K562 (cell line): ENCODE data around the gene WAS. TPM values are rescaled to one million over a fixed set of nuclear protein-coding genes. Genes with fewer than 3 reads are reported as not detected.

ENCODE experiments used
- ATAC-seq: fragments of 200-7000 bp; cut with Tn5 transposase; 3 replicates; pipeline ENCODE4 v1.9.1; 2020; ENCODE audit warnings: moderate library complexity
- BruUV-seq: library from RNA; stranded (reverse); fragments of 400-500 nt; replicated peaks from 2 replicates; lab custom pipeline; 2021; lab: Mats Ljungman, UMichigan
- CTCF ChIA-PET: fragments of 300-600 bp; formaldehyde crosslinking; extraction: SDS; loops from one replicate; lab custom pipeline; 2021; ENCODE audit warnings: low intra/inter-chr PET ratio; lab: Yijun Ruan, JAX
- POLR2A ChIA-PET: fragments of 300-600, 350-650 bp; sonication (Branson Sonifier 250); formaldehyde crosslinking; extraction: SDS; loops from one replicate; lab custom pipeline; 2021; ENCODE audit warnings: antibody characterized with exemption, inconsistent platforms; lab: Yijun Ruan, JAX
- DNase-seq, 4 experiments: peaks; one replicate each; pipeline versions ENCODE4 v3.0.0 to v3.0.0-alpha.2; 2011 to 2018; ENCODE audit warnings: low spot score in 3 of 4, mixed read lengths in 3 of 4; ENCODE audit errors: extremely low read depth in 1 of 4
- FAIRE-seq: peaks from 2 replicates; lab custom pipeline; 2011; peaks lifted over from hg19 to GRCh38; lab: Jason Lieb, UNC
- H2AFZ ChIP-seq: 2 replicates; pipeline ENCODE4 v1.6.0; 2011; ENCODE audit warnings: low read depth, low read length, control low read depth, inconsistent platforms
- H3K27ac ChIP-seq: fragments of 200-600 bp; 3 replicates; pipeline ENCODE4 v1.8.0; 2011; ENCODE audit warnings: low read depth, mild to moderate bottlenecking, control low read depth, inconsistent platforms, low read length, moderate library complexity, mixed read lengths; ENCODE audit errors: extremely low read depth
- H3K27me3 ChIP-seq, 2 experiments: fragments of 300-600 bp in 1 of 2; 2 replicates in 1 of 2; 3 replicates in 1 of 2; pipeline versions ENCODE4 v1.6.0 to v1.8.0; 2011; ENCODE audit warnings: inconsistent platforms in 2 of 2, low read length in 2 of 2, mild to moderate bottlenecking in 1 of 2, mixed read lengths in 1 of 2, moderate library complexity in 1 of 2; ENCODE audit not compliant: control insufficient read depth in 2 of 2, insufficient read depth in 2 of 2
- H3K36me3 ChIP-seq: fragments of 300-600 bp; 3 replicates; pipeline ENCODE4 v1.8.0; 2011; ENCODE audit warnings: mild to moderate bottlenecking, low read length, inconsistent platforms; ENCODE audit not compliant: control insufficient read depth, insufficient read depth
- H3K4me1 ChIP-seq, 2 experiments: fragments of 200-600 bp in 1 of 2; replicated peaks in 1 of 2; 2 replicates in 1 of 2; 3 replicates in 1 of 2; pipeline versions ENCODE4 v1.5.1 to v1.8.0; 2011; ENCODE audit warnings: inconsistent platforms in 2 of 2, low read length in 2 of 2, mild to moderate bottlenecking in 1 of 2, mixed read lengths in 1 of 2, moderate library complexity in 1 of 2; ENCODE audit not compliant: control insufficient read depth in 2 of 2, insufficient read depth in 2 of 2
- H3K4me2 ChIP-seq: 2 replicates; pipeline ENCODE4 v1.6.1; 2011; ENCODE audit warnings: low read length, control low read depth, inconsistent platforms, mixed read lengths; ENCODE audit not compliant: insufficient read depth
- H3K4me3 ChIP-seq: fragments of 200-600 bp; sonication (generic), shearing (Covaris generic); 2 replicates; pipeline ENCODE4 v1.5.1; 2016; ENCODE audit warnings: control low read depth, inconsistent platforms
- H3K79me2 ChIP-seq: fragments of 200-600 bp; 3 replicates; pipeline ENCODE4 v1.8.0; 2011; ENCODE audit warnings: low read length, inconsistent platforms; ENCODE audit not compliant: control insufficient read depth, insufficient read depth
- H3K9ac ChIP-seq, 2 experiments: 2 replicates each; pipeline versions ENCODE4 v1.6.0 to v1.6.1; 2011; ENCODE audit warnings: low read depth in 2 of 2, low read length in 2 of 2, control low read depth in 1 of 2, inconsistent platforms in 1 of 2, mild to moderate bottlenecking in 1 of 2, mixed read lengths in 1 of 2; ENCODE audit not compliant: insufficient read depth in 1 of 2
- H3K9me1 ChIP-seq: one replicate; pipeline ENCODE4 v1.6.0; 2011; ENCODE audit warnings: inconsistent platforms, mild to moderate bottlenecking, low read length, moderate library complexity; ENCODE audit not compliant: control insufficient read depth, insufficient read depth
- H3K9me3 ChIP-seq: replicated peaks from 2 replicates; pipeline ENCODE4 v1.5.1; 2011; ENCODE audit warnings: low read depth, low read length, inconsistent platforms; ENCODE audit not compliant: control insufficient read depth, insufficient read depth
- H4K20me1 ChIP-seq: replicated peaks from 2 replicates; pipeline ENCODE4 v1.6.1; 2011; ENCODE audit warnings: low read length, inconsistent platforms, mixed read lengths; ENCODE audit not compliant: control insufficient read depth, insufficient read depth
- CBX2 ChIP-seq: fragments of 200-600 bp; sonication (generic); IDR thresholded peaks from one replicate; pipeline ENCODE4 v1.6.1; 2012; ENCODE audit warnings: mild to moderate bottlenecking, low read length, inconsistent platforms; ENCODE audit not compliant: insufficient read depth, poor library complexity, severe bottlenecking
- DNMT1 ChIP-seq: fragments of 450-650 bp; IDR thresholded peaks from 2 replicates; pipeline ENCODE4 v1.6.1; 2016; ENCODE audit warnings: antibody characterized with exemption, mild to moderate bottlenecking
- ETV5 ChIP-seq: sonication (generic); formaldehyde crosslinking; IDR thresholded peaks from 2 replicates; pipeline ENCODE4 v1.4.0; 2020; ENCODE audit warnings: low read depth, mild to moderate bottlenecking, missing genetic modification reagents
- FOXP4 ChIP-seq: sonication (generic); formaldehyde crosslinking; IDR thresholded peaks from 2 replicates; pipeline ENCODE4 v1.8.0; 2022; ENCODE audit warnings: mild to moderate bottlenecking, missing genetic modification reagents, borderline replicate concordance
- KDM1A ChIP-seq, 2 experiments: fragments of 450-650 bp; IDR thresholded peaks; 2 replicates each; pipeline ENCODE4 v1.6.1; 2016; ENCODE audit warnings: mild to moderate bottlenecking in 2 of 2
- POLR3G ChIP-seq: IDR thresholded peaks from 2 replicates; pipeline ENCODE4 v1.6.1; 2011; ENCODE audit not compliant: insufficient read length, insufficient replicate concordance; ENCODE audit errors: extremely low read depth
- PRDM10 ChIP-seq: fragments of 450-650 bp; IDR thresholded peaks from 2 replicates; pipeline ENCODE4 v1.6.1; 2018; ENCODE audit not compliant: partially characterized antibody
- SNIP1 ChIP-seq: fragments of 450-650 bp; IDR thresholded peaks from 2 replicates; pipeline ENCODE4 v1.7.1; 2017; ENCODE audit warnings: low read depth, mild to moderate bottlenecking
- TEAD4 ChIP-seq, 2 experiments: sonication (generic) in 1 of 2; formaldehyde crosslinking in 1 of 2; IDR thresholded peaks; 2 replicates each; pipeline versions ENCODE4 v1.6.1 to v1.8.0; 2012 to 2022; ENCODE audit warnings: borderline replicate concordance in 1 of 2, inconsistent platforms in 1 of 2, low read length in 1 of 2, mild to moderate bottlenecking in 1 of 2, missing genetic modification reagents in 1 of 2
- ZNF384 ChIP-seq: IDR thresholded peaks from 2 replicates; pipeline ENCODE4 v1.6.1; 2012; ENCODE audit warnings: low read depth, low read length, improper control_type of control experiment
- ZNF609 ChIP-seq: sonication (generic); formaldehyde crosslinking; IDR thresholded peaks from 2 replicates; pipeline ENCODE4 v1.8.1; 2023; ENCODE audit warnings: missing genetic modification reagents, mild to moderate bottlenecking, borderline replicate concordance
- WGBS: fragments of 100-300 bp; shearing (Covaris generic); methylation state at CpG from one replicate; pipeline ENCODE4 v1.1.6; 2016; ENCODE audit warnings: low coverage, mixed read lengths; ENCODE audit not compliant: insufficient coverage; ENCODE audit errors: missing lambda C conversion rate; 5-methylcytosine and 5-hydroxymethylcytosine counted together
- in situ Hi-C: fragments of 300-500 bp; cut with MboI; formaldehyde crosslinking; loops from 4 replicates; pipeline ENCODE4 v1.15.0; 2018; ENCODE audit warnings: inconsistent platforms, mixed read lengths
- intact Hi-C: fragments of 100-400 bp; cut with micrococcal nuclease; formaldehyde crosslinking; loops from 2 replicates; pipeline ENCODE4 v1.14.2; 2022
- polyA plus RNA-seq, 8 experiments: library from polyadenylated mRNA; depleted of rRNA in 4 of 8; stranded (reverse) in 5 of 8; unstranded in 3 of 8; fragments of >200 nt; fragmentation: Nextera tagmentation in 2 of 8; fragmentation: Illumina TruSeq in 1 of 8; extraction: Ambion mirVana in 2 of 8; extraction: Trizol in 1 of 8; gene quantifications; 2 replicates each; pipeline versions ENCODE4 v1.2.1 to v1.2.3, GENCODE V29; 2011 to 2014; ENCODE audit warnings: inconsistent platforms in 1 of 8, missing spikeins in 1 of 8
- total RNA-seq, 7 experiments: library from RNA; depleted of rRNA in 6 of 7; stranded (reverse); fragments of >200 nt in 6 of 7; fragmentation: Illumina TruSeq in 2 of 7; extraction: Trizol in 2 of 7; gene quantifications; 2 replicates each; pipeline versions ENCODE4 v1.2.1 to v1.2.3, GENCODE V29; 2011 to 2021; ENCODE audit warnings: low replicate concordance in 1 of 7

The WAS gene
- total and polyA plus RNA-seq, 9 of the 15 experiments (the other 6 are each of a cell fraction or from before 2014, with no cell fraction given) = 0.11 to 16.1 (median 3.8) TPM

GRCh38 chrX:48702032-48702431 lies 18.4 kb downstream of the WAS start:
- in situ Hi-C loops = no loop called here
- peak; percentile 95 for FAIRE-seq
- peaks cover 79% of the 10 kb centered on the region for H3K79me2 ChIP-seq
- TF ChIP-seq ETV5 (CRISPR knock-in tag) = peak; percentile 58
- no peak for TF ChIP-seq FOXP4
- TF ChIP-seq ZNF384 = no peak
- TF ChIP-seq ZNF609 (CRISPR knock-in tag) = no peak
- no peak for TF ChIP-seq CBX2
- no peak for TF ChIP-seq SNIP1
- TF ChIP-seq KDM1A (IDR thresholded peaks at IDR 0.05) = peak; percentile 13 to 33; a peak in 1 of 4 replicates
- no peak for TF ChIP-seq POLR3G
- TF ChIP-seq DNMT1 = no peak
- peak; percentile 62 for TF ChIP-seq TEAD4 (IDR thresholded peaks at IDR 0.05; ENCODE audit: low read length)
- no peak for TF ChIP-seq TEAD4 (CRISPR knock-in tag; IDR thresholded peaks at IDR 0.05; ENCODE audit: borderline replicate concordance)
- peak; percentile 81 for TF ChIP-seq PRDM10

More at GRCh38 chrX:48702032-48702431, 18.4 kb downstream of the WAS start:
- Histone ChIP-seq H3K9ac (peak overlapping the region; percentile 10 to 77; a peak in 3 of 4 replicates), H3K9me1 (no peaks in the 10 kb centered on the region), H3K27ac (peak overlapping the region; percentile 65; the same call in 2 of the 3 replicates), H2AFZ (no peak overlapping the region), H3K4me2 (peak overlapping the region; percentile 52), H3K4me1 (peaks cover 31 to 34% of the 10 kb centered on the region in 2 experiments), H3K36me3 (peaks cover 90% of the 10 kb centered on the region), H3K4me3 (no peak overlapping the region), H3K9me3 (no peaks in the 10 kb centered on the region), H3K27me3 (no peaks in the 10 kb centered on the region), H4K20me1 (peaks cover 15% of the 10 kb centered on the region)
- BruUV-seq = no TSS peak
- WGBS = 0% methylated on average over 1 of the region's 2 CpGs
- DNase-seq (peak; percentile 55 to 88 (median 72)), ATAC-seq (peak; percentile 83)
- POLR2A ChIA-PET = interaction anchor here (1.0 to 1.3 kb wide), 2 partner anchors 8 to 10 kb away, joined by 3 to 8 read pairs; no protein-coding TSS in a partner anchor
- CTCF ChIA-PET = no interaction called here
- intact Hi-C loops = loop anchor here (5.0 kb wide), 1 partner anchor 35 kb away; no protein-coding TSS in a partner anchor
